Thoracic aorta (tissue), 2 donors: ENCODE measurements around the gene ASB18. TPM values are rescaled to one million over a fixed set of nuclear protein-coding genes. Genes with fewer than 3 reads are reported as not detected.

Experiments used
- ATAC-seq: fragments of 150-250 bp; one replicate; pipeline ENCODE4 v1.8.0; 2017; ENCODE audit warnings: low read depth; ENCODE audit not compliant: insufficient number of reproducible peaks, low FRiP score
- DNase-seq: peaks from one replicate; pipeline ENCODE4 v3.0.0-alpha.2; 2020; ENCODE audit warnings: low spot score
- H3K27ac ChIP-seq, 2 donors: fragments of 200-600 bp; sonication (generic); 1 replicate in 1 of 2; 2 replicates in 1 of 2; pipeline ENCODE4 v1.5.1; 2016; ENCODE audit warnings: mild to moderate bottlenecking in 2 of 2, moderate library complexity in 2 of 2
- H3K27me3 ChIP-seq: fragments of 200-600 bp; sonication (generic); replicated peaks from 2 replicates; pipeline ENCODE4 v1.6.0; 2016; ENCODE audit warnings: mild to moderate bottlenecking; ENCODE audit not compliant: insufficient read depth
- H3K36me3 ChIP-seq: fragments of 200-600 bp; sonication (generic); one replicate; pipeline ENCODE4 v1.5.1; 2016
- H3K4me1 ChIP-seq, 2 donors: fragments of 200-600 bp; sonication (generic); 1 replicate in 1 of 2; 2 replicates in 1 of 2; pipeline versions ENCODE4 v1.5.1 to v1.6.0; 2016; ENCODE audit warnings: low read depth in 2 of 2, mild to moderate bottlenecking in 1 of 2; ENCODE audit not compliant: control insufficient read depth in 1 of 2
- H3K4me3 ChIP-seq: fragments of 200-600 bp; sonication (generic); 2 replicates; pipeline ENCODE4 v1.5.1; 2016; ENCODE audit warnings: mild to moderate bottlenecking
- H3K9me3 ChIP-seq: fragments of 200-600 bp; sonication (generic); 2 replicates; pipeline ENCODE4 v1.5.1; 2016
- total RNA-seq, 2 donors: library from RNA; depleted of rRNA; stranded (reverse); fragments of >200 nt; gene quantifications; one replicate each; pipeline versions ENCODE4 v1.1.0 to v1.2.3, GENCODE V29; 2016
- TF ChIP-seq, protein P1 (sequence below): fragments of 200-600 bp; sonication (generic); IDR thresholded peaks from one replicate; pipeline ENCODE4 v1.5.1; 2019; ENCODE audit warnings: antibody characterized with exemption

The ASB18 gene
- total RNA-seq, 2 donors from 2014 or later: not detected

DNA sequence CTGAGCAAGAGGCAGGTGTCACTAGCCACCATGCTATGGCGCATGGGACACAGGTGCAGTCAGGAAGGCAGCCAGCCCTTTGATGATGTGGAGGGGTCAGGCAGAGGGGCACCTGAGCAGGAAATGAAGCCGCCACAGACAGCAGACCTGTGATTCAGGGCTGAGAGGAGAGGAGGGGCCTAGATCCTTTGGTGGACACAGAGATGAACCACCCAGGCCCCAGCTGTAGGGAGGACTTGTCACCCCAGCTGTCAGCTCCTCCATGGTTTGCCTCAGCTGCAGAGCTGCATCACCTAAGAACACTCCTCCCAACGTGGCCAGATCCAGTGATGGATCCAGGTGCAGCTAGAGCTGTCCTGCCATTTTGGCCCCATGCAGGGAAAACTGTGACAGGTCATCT, 11.6 kb downstream of the ASB18 start:
- no peaks in the 10 kb centered on the region for H3K36me3 ChIP-seq
- TF ChIP-seq, protein P1, sequence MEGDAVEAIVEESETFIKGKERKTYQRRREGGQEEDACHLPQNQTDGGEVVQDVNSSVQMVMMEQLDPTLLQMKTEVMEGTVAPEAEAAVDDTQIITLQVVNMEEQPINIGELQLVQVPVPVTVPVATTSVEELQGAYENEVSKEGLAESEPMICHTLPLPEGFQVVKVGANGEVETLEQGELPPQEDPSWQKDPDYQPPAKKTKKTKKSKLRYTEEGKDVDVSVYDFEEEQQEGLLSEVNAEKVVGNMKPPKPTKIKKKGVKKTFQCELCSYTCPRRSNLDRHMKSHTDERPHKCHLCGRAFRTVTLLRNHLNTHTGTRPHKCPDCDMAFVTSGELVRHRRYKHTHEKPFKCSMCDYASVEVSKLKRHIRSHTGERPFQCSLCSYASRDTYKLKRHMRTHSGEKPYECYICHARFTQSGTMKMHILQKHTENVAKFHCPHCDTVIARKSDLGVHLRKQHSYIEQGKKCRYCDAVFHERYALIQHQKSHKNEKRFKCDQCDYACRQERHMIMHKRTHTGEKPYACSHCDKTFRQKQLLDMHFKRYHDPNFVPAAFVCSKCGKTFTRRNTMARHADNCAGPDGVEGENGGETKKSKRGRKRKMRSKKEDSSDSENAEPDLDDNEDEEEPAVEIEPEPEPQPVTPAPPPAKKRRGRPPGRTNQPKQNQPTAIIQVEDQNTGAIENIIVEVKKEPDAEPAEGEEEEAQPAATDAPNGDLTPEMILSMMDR: no peak
- no peak overlapping the region for H3K27ac ChIP-seq
- ATAC-seq (no peak), DNase-seq (no peak)
- H3K27me3 ChIP-seq: no peaks in the 10 kb centered on the region
- no peaks in the 10 kb centered on the region for H3K9me3 ChIP-seq
- no peak overlapping the region for H3K4me3 ChIP-seq
- H3K4me1 ChIP-seq: no peaks in the 10 kb centered on the region

- Histone ChIP-seq H3K27me3 (no peaks in the 10 kb centered on the region), H3K9me3 (no peaks in the 10 kb centered on the region), H3K4me1 (no peaks in the 10 kb centered on the region), H3K27ac (no peak overlapping the region), H3K36me3 (no peaks in the 10 kb centered on the region), H3K4me3 (no peak overlapping the region)
- ATAC-seq (no peak), DNase-seq (no peak)
- TF ChIP-seq, protein P1: no peak
Observed at GRCh38 chr2:236250909-236251579, 13.2 kb downstream of the ASB18 start.

DNA sequence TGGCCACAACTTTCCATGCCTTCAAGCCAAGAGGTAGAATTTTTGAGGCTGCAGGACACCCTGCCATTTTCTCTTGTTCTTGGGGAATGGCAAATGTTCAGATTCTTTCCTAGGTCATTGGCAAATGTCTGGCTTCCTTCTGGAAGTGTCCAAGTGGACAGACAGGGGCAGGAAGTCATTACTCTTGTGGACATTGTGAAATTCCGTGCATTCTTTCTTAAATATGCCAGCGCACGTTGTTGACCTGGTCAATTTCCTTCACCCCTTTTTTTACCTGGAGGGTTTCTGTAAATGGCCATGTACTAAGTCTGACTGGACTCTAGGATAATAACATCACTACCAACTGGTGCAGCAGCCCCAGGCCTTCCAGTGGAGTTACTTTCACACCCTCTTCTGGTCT, 13.9 kb downstream of the ASB18 start:
- Histone ChIP-seq H3K4me3 (no peak overlapping the region), H3K27ac (no peak overlapping the region), H3K9me3 (no peaks in the 10 kb centered on the region), H3K27me3 (no peaks in the 10 kb centered on the region), H3K36me3 (no peaks in the 10 kb centered on the region), H3K4me1 (no peaks in the 10 kb centered on the region)
- DNase-seq: no peak
- no peak for ATAC-seq
- TF ChIP-seq, protein P1: no peak

DNA sequence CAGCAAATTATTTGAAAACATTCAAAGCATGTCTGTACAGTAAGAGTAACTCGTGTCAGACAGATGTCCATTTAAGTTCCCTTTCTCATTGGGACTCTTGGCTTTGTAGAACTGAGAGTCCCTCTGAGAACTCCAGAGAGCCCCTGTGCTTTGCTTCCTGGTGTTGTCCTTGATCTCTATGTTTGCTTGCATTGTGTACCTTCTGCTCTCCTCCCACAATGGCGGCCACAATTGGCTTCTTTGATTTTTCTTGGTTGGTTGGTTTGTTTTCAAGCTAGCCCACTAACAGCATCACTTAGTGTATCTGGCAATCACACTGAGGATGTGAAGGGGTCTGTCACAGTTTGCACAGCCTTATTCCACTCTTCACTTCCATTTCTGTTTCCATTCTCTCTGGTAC, 15.1 kb downstream of the ASB18 start:
- Histone ChIP-seq H3K27ac (no peak overlapping the region), H3K4me3 (no peak overlapping the region), H3K27me3 (no peaks in the 10 kb centered on the region), H3K4me1 (no peaks in the 10 kb centered on the region), H3K9me3 (no peaks in the 10 kb centered on the region), H3K36me3 (no peaks in the 10 kb centered on the region)
- TF ChIP-seq, protein P1: no peak
- DNase-seq (no peak), ATAC-seq (no peak)

- H3K27me3 ChIP-seq: no peaks in the 10 kb centered on the region
- H3K4me3 ChIP-seq: no peak overlapping the region
- no peak for DNase-seq
- TF ChIP-seq, protein P1: no peak
- H3K36me3 ChIP-seq: no peaks in the 10 kb centered on the region
- no peaks in the 10 kb centered on the region for H3K9me3 ChIP-seq
- no peak for ATAC-seq
- H3K4me1 ChIP-seq: no peaks in the 10 kb centered on the region
- H3K27ac ChIP-seq: no peak overlapping the region
Observed at GRCh38 chr2:236246711-236247246, 17.4 kb downstream of the ASB18 start.
